Esophagus muscularis mucosa (tissue), 2 donors: ENCODE measurements around the gene ANKRD33.

Experiments used
- EP300 ChIP-seq: sonication (generic); formaldehyde crosslinking; IDR thresholded peaks from one replicate; pipeline ENCODE4 v1.6.1; 2017; ENCODE audit warnings: antibody characterized with exemption
- POLR2A ChIP-seq: fragments of 450-650 bp; IDR thresholded peaks from one replicate; pipeline ENCODE4 v1.6.1; 2017; ENCODE audit warnings: antibody characterized with exemption, moderate library complexity, mild to moderate bottlenecking, low read depth

DNA sequence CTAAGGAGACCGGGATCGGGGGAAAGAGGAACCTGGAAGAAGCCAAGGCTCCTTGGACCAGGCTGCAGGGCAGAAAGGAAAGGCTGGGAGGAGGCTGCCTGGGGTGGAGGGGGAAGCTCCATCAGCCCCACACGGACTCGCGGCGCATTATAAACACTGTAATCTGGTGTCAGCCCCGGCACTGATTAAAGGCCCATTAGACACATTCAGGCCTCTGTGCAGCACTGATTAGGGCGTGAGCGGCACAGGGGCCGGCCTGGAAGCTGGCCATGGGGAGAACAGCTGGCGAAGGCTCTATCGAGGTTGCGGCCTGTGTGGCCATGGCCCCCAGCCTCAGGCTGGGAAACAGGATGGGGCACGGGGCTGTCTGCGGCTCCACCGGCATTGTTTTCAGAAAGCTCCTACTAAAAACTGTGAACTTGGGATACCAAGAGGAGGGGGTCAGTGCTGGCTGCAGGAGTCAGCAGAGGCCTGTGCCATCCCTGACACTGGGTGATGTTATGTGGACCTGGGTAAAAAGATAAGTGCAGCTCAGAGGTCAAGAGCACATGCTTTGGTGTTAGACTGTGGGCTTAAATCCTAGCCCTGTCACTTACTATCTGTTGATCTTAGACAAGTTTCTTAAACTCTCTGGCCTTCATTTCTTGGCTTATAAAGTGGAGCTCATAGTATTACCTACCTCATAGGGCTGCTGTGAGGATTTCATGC is 30.0 kb downstream of the ANKRD33 start:
- TF ChIP-seq EP300 (no peak), POLR2A (no peak)
